Measurements from ENCODE around the gene SRSF9. TPM values are rescaled to one million over a fixed set of nuclear protein-coding genes. Genes with fewer than 3 reads are reported as not detected.
A peak's percentile ranks its signal among the peaks of the same experiment; 100 is the strongest.

Gene SRSF9
- total and polyA plus RNA-seq, 2 of the 4 experiments (the other 2 are of a cell fraction): 102 to 143 TPM

GRCh38 chr12:120500581-120500980 is 31.0 kb upstream of the SRSF9 start:
- BruUV-seq (replicated peaks): no TSS peak
- dilution Hi-C loops (cut with HindIII; ENCODE audit: low sequenced_read_pairs, unreplicated experiment): no loop called here
- Histone ChIP-seq H2AK5ac (ENCODE audit: low read depth, low read length) (no peak overlapping the region), H4K8ac (ENCODE audit: low read depth in 2 of 2, low read length in 2 of 2) (no peak overlapping the region), H3K9me1 (ENCODE audit: insufficient read depth, low read length) (no peaks in the 10 kb centered on the region), H3K9ac (ENCODE audit: low read depth, low read length) (no peak overlapping the region), H3K27me3 (ENCODE audit: control insufficient read depth, insufficient read depth, low read length) (no peaks in the 10 kb centered on the region), H3K9me3 (ENCODE audit: control insufficient read depth, insufficient read depth, low read length) (no peaks in the 10 kb centered on the region), H2AFZ (replicated peaks; ENCODE audit: low read length, poor library complexity) (no peak overlapping the region), H3K4me3 (ENCODE audit: insufficient read depth, low read depth, low read length) (no peak overlapping the region), H3K23ac (ENCODE audit: low read depth, low read length) (no peak overlapping the region), H4K91ac (ENCODE audit: insufficient read depth, low read depth, low read length) (no peak overlapping the region), H3K56ac (ENCODE audit: extremely low read depth, insufficient read depth, low read length) (no peak overlapping the region), H3K4ac (ENCODE audit: low read depth, low read length) (no peak overlapping the region), H3K79me1 (ENCODE audit: low read depth in 1 of 2, low read length in 2 of 2) (peaks cover 4 to 23% of the 10 kb centered on the region in 2 experiments), H4K20me1 (ENCODE audit: insufficient read depth, low read length) (peaks cover 27% of the 10 kb centered on the region), H2AK9ac (replicated peaks; ENCODE audit: low read depth, low read length, poor library complexity) (no peak overlapping the region), H3K36me3 (ENCODE audit: control insufficient read depth, insufficient read depth, low read length) (peaks cover 18% of the 10 kb centered on the region), H2BK15ac (ENCODE audit: low read depth, low read length) (no peak overlapping the region), H2BK120ac (ENCODE audit: low read depth, low read length) (no peak overlapping the region), H4K5ac (ENCODE audit: low read depth, low read length) (no peak overlapping the region), H3K4me2 (ENCODE audit: low read depth, low read length) (no peak overlapping the region), H2BK20ac (ENCODE audit: low read depth, low read length) (no peak overlapping the region), H3K18ac (ENCODE audit: low read depth, low read length) (no peak overlapping the region), H3K14ac (replicated peaks; ENCODE audit: low read depth, low read length) (no peak overlapping the region), H3K4me1 (ENCODE audit: control insufficient read depth, insufficient read depth, low read length) (no peaks in the 10 kb centered on the region; the same call in 1 of the 2 replicates), H2BK5ac (ENCODE audit: low read depth, low read length, poor library complexity, severe bottlenecking) (no peak overlapping the region), H3K27ac (ENCODE audit: insufficient read depth, low read length) (no peak overlapping the region)
- intact Hi-C loops (cut with micrococcal nuclease): no loop called here
- ATAC-seq (ENCODE audit: low read depth): no peak
- TF ChIP-seq BHLHE40 (IDR thresholded peaks at IDR 0.05; ENCODE audit: low read depth, low read length): no peak
- no peak for TF ChIP-seq CEBPB (IDR thresholded peaks at IDR 0.05; ENCODE audit: low read depth, low read length)
- no peak for TF ChIP-seq POLR2A (IDR thresholded peaks at IDR 0.05; ENCODE audit: low read depth, low read length)
- no peak for TF ChIP-seq MXI1 (IDR thresholded peaks at IDR 0.05; ENCODE audit: borderline replicate concordance, low read depth, low read length)
- no peak for TF ChIP-seq FOS (IDR thresholded peaks at IDR 0.05; ENCODE audit: low read depth, low read length)
- TF ChIP-seq MAFK (IDR thresholded peaks at IDR 0.05; ENCODE audit: low read depth, low read length): no peak
- TF ChIP-seq MAZ (IDR thresholded peaks at IDR 0.05; ENCODE audit: borderline replicate concordance, low read depth, low read length): no peak
- TF ChIP-seq RCOR1 (IDR thresholded peaks at IDR 0.05; ENCODE audit: insufficient replicate concordance, low read length): no peak
- no peak for TF ChIP-seq CHD1 (IDR thresholded peaks at IDR 0.05; ENCODE audit: low read depth, low read length)
- no peak for TF ChIP-seq RFX5 (IDR thresholded peaks at IDR 0.05; ENCODE audit: low read depth, low read length)
- no peak for TF ChIP-seq SMC3 (IDR thresholded peaks at IDR 0.05; ENCODE audit: low read depth, low read length)
- TF ChIP-seq RAD21 (IDR thresholded peaks at IDR 0.05; ENCODE audit: low read length): no peak
- TF ChIP-seq NFE2L2 (IDR thresholded peaks at IDR 0.05; ENCODE audit: low read depth, low read length): no peak
- ChIA-PET POLR2A (ENCODE audit: unreplicated experiment) (no interaction called here), CTCF (no interaction called here)
- in situ Hi-C loops (cut with MboI; ENCODE audit: low sequenced_read_pairs): no loop called here
- peak; percentile 30 for DNase-seq
- 60% methylated on average over 1 of the region's 1 CpG; no CpG with 5 or more reads in 1 of the 2 experiments for whole genome bisulfite sequencing, 2 experiments (ENCODE audit: extremely low coverage in 2 of 2, insufficient read length in 1 of 2)
